NT2/D1 (cell line): Measurements from ENCODE around the gene NFKBIE.

Source experiments
- SUZ12 ChIP-seq: IDR thresholded peaks from 2 replicates; pipeline ENCODE4 v1.6.1; 2011; ENCODE audit not compliant: insufficient read length, insufficient read depth; ENCODE audit errors: extremely low read depth
- ZNF274 ChIP-seq: IDR thresholded peaks from 2 replicates; pipeline ENCODE4 v1.6.1; 2011; ENCODE audit warnings: mild to moderate bottlenecking, low read depth, low read length

GRCh38 chr6:44249082-44249748, 16.1 kb downstream of the NFKBIE start:
- TF ChIP-seq SUZ12 (no peak), ZNF274 (no peak)
